AG04449 (cell line): ENCODE results near the gene FBLIM1.

Source experiments
- CTCF ChIA-PET: fragments of 350-600 bp; formaldehyde crosslinking; extraction: SDS; loops from one replicate; lab custom pipeline; 2021; ENCODE audit warnings: antibody characterized with exemption; lab: Yijun Ruan, JAX
- POLR2A ChIA-PET: fragments of 400-600, 350-600 bp; formaldehyde crosslinking; extraction: SDS; loops from one replicate; lab custom pipeline; 2020; ENCODE audit warnings: antibody characterized with exemption, inconsistent platforms; lab: Yijun Ruan, JAX
- DNase-seq: peaks from one replicate; pipeline ENCODE4 v3.0.0-alpha.2; 2010; ENCODE audit warnings: low read depth, low spot score
- H3K4me3 ChIP-seq: 2 replicates; pipeline ENCODE4 v1.5.1; 2011; ENCODE audit warnings: low read depth, mild to moderate bottlenecking, control low read depth, low read length
- TF ChIP-seq, protein P1 (sequence below): IDR thresholded peaks from one replicate; pipeline ENCODE4 v1.5.1; 2011; ENCODE audit warnings: mild to moderate bottlenecking, moderate library complexity, low read length, control low read depth, inconsistent platforms; ENCODE audit not compliant: insufficient read depth; ENCODE audit errors: missing control alignments

FBLIM1 gene

DNA sequence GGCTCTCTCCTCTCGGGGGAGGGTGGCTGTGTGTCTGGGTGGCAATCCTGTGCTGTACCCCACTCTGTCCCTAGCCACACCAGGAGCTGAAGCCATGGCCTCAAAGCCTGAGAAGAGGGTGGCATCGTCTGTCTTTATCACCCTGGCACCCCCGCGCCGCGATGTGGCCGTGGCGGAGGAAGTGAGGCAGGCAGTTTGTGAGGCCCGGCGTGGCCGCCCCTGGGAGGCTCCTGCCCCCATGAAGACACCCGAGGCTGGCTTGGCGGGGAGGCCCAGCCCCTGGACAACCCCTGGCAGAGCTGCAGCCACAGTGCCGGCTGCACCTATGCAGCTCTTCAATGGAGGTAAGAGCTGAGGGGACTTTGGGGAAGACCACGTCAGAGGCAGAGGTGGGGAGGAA is 6.3 kb downstream of the FBLIM1 start:
- ChIA-PET CTCF (interaction anchor here (1.2 kb wide), 1 partner anchor 11 kb away, joined by 5 read pairs; no protein-coding TSS in a partner anchor), POLR2A (no interaction called here)
- no peak overlapping the region for H3K4me3 ChIP-seq
- TF ChIP-seq, protein P1, sequence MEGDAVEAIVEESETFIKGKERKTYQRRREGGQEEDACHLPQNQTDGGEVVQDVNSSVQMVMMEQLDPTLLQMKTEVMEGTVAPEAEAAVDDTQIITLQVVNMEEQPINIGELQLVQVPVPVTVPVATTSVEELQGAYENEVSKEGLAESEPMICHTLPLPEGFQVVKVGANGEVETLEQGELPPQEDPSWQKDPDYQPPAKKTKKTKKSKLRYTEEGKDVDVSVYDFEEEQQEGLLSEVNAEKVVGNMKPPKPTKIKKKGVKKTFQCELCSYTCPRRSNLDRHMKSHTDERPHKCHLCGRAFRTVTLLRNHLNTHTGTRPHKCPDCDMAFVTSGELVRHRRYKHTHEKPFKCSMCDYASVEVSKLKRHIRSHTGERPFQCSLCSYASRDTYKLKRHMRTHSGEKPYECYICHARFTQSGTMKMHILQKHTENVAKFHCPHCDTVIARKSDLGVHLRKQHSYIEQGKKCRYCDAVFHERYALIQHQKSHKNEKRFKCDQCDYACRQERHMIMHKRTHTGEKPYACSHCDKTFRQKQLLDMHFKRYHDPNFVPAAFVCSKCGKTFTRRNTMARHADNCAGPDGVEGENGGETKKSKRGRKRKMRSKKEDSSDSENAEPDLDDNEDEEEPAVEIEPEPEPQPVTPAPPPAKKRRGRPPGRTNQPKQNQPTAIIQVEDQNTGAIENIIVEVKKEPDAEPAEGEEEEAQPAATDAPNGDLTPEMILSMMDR: no peak
- DNase-seq: no peak

DNA sequence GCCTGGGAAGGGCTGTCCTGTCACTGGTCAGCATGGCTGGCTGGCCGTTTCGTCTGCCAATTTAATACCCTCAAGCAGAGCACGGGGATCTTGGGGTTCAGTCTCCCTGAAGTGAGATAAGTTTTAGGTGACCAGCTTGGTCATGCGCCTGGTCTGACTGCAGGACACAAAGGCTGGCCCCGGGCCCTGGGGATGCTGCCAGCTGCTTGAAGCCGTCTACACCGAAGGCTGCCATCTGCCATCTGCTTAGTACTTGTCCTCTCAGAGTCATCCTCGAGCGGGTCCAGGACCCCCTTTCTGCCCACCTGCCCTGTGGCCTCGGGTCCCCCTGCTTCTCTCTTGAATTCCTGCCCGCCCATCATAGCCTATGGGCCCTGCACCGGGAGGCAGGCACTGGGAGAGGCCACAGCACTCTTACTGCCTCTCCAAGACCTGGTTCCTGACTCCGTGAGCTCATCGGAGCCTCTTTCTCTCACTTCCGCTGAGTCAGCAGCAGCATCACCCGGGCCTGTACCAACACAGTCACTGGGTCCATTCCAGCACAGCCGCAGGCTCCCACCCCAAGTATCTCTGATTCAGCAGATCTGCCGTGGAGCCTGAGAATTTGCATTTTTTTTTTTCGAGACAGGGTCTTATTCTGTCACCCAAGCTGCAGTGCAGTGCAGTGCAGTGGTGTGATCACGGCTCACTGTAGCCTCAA is 7.0 kb downstream of the FBLIM1 start:
- TF ChIP-seq, protein P1: no peak
- H3K4me3 ChIP-seq: no peak overlapping the region
- POLR2A ChIA-PET: no interaction called here
- DNase-seq: no peak
- CTCF ChIA-PET: interaction anchor here (1.2 to 1.4 kb wide), 2 partner anchors 10 to 26 kb away, joined by 5 read pairs; no protein-coding TSS in a partner anchor

DNA sequence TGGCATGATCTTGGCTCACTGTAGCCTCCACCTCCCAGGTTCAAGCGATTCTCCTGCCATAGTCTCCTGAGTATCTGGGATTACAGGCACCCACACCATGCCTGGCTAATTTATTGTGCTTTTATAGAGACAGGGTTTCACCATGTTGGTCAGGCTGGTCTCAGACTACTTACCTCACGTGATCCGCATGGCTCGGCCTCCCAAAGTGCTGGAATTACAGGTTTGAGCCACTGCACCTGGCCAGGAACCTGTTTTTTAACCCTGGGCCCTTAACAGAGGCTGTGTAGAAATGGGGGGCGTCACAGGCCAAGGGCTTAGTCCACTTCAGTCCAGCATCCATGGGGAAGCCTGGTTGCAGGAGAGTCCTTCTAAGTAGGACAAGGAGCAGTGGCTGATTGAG is 9.3 kb downstream of the FBLIM1 start:
- CTCF ChIA-PET: interaction anchor here (1.7 kb wide), 1 partner anchor 9 kb away, joined by 4 read pairs; no protein-coding TSS in a partner anchor
- no peak for DNase-seq
- no peak overlapping the region for H3K4me3 ChIP-seq
- TF ChIP-seq, protein P1: no peak
- POLR2A ChIA-PET: no interaction called here

DNA sequence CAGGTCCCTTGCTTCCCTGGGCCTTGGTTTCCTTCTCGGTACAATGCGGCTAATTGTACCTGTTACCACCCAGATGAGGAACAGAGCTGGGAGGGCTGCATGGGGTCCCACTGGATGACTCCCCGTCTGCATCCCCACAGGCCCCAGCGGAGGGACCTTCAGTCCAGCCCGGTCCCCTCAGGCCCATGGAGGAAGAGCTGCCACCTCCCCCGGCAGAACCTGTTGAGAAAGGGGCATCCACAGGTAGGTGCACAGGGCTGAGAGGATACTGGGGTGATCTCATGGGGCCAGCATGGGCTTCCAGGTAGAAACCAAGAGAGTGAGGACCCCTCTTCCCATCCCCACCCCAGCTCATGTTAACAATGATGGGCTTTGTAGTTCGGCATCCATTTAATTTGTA is 9.8 kb downstream of the FBLIM1 start:
- no peak for DNase-seq
- POLR2A ChIA-PET: no interaction called here
- CTCF ChIA-PET: interaction anchor here (1.1 to 1.7 kb wide), 2 partner anchors 9 to 24 kb away, joined by 4 read pairs; no protein-coding TSS in a partner anchor
- no peak overlapping the region for H3K4me3 ChIP-seq
- TF ChIP-seq, protein P1: no peak

GRCh38 chr1:15770313-15770962 is 11.8 kb downstream of the FBLIM1 start:
- no peak overlapping the region for H3K4me3 ChIP-seq
- TF ChIP-seq, protein P1: no peak
- DNase-seq: no peak
- ChIA-PET CTCF (no interaction called here), POLR2A (no interaction called here)

DNA sequence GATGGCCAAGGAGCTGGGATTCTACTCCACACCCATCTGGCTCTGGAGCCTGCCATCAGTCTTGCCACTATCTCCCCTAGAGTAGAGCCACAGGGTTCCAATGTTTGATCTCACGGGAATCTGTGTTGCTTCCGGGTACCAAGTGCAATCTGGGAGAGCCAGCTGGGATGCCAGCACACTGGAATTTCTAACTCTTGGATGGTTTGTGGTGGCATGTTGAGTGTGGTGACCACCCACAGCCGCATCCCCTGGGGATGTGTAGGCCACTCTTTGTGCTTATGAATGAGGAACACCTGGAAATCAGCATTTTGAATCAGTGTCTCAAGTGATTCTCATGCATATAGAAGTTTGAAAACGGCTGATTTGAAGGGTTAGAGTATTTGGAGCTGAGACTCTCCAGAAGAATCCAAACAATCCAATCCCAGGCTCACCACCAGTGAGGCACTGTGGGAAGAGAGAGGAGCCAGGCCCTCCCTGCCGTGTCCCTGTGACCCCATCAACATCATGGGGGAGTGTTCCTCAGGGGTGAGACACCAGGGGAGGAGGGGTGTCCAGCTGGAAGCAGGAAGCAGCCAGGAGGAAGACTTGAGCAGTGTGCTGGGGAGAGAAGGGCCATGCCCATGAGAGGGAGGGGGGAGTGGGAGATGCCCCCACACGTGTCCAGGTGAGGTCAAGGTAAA is 13.4 kb downstream of the FBLIM1 start:
- ChIA-PET POLR2A (no interaction called here), CTCF (interaction anchor here (2.8 kb wide), 1 partner anchor 20 kb away, joined by 9 read pairs; no protein-coding TSS in a partner anchor)
- DNase-seq: no peak
- TF ChIP-seq, protein P1: no peak
- H3K4me3 ChIP-seq: no peak overlapping the region
